ENCODE measurements around the gene CMIP.

The CMIP gene

GRCh38 chr16:81629034-81629802 lies 184.6 kb downstream of the CMIP start:
- DNase-seq: no peak

- no peak for DNase-seq
Observed at GRCh38 chr16:81629896-81630634, 185.5 kb downstream of the CMIP start.

DNA sequence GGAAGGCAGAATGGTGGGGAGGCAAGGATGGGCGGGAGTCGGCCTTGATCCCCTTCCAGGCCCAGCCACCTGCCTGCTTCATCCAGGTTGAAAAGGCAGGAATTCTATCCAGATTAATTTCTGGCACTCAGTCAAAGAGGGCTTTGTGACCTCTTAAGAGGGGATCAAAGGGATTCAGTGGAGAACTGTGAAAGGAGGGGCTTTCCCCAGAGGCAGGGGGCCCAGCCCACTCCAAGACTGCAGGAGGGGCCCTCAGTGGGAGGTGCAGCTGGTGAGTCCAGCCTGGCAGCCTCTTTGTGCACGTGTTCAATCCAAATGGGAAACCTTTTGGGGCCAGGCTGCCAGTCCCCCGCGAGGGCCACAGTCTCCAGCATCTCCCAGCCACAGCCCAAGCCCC lies 186.0 kb downstream of the CMIP start:
- no peak for DNase-seq

GRCh38 chr16:81632392-81633146 lies 188.0 kb downstream of the CMIP start:
- DNase-seq: peak; percentile 35

GRCh38 chr16:81633147-81633619 lies 188.6 kb downstream of the CMIP start:
- DNase-seq: no peak

DNA sequence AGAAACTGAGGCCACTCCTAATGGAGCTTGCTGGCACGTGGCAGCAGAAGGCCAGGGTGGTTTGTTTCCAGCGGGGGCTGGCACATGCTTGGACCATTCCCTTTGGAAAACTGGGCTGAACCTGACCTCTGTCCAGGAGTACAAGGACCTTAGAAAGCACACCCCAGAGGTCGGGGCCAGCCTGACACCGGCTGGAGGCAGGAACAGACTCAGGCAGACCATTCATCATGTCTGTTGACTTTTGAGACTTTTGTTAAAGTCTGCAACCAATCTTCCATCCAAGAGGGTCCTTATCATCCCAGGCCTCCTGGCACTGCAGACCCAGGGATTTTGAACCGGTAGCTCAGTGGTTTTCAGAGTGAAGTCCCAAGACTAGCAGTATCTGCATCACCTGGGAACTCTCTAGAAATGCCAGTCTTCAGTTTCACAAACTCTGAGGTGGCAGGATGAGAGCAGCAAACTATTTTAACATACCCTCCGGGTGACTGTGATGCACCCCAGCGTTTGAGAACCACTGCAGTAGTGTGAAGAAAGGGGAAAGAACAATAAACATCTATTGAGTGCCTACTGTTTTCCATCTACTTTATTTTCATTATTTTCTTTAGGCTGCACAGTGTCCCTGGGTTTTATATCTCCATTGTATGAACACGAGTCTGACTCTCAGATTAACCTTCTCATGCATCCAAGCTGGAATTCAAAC lies 189.2 kb downstream of the CMIP start:
- DNase-seq: peak; percentile 16

DNA sequence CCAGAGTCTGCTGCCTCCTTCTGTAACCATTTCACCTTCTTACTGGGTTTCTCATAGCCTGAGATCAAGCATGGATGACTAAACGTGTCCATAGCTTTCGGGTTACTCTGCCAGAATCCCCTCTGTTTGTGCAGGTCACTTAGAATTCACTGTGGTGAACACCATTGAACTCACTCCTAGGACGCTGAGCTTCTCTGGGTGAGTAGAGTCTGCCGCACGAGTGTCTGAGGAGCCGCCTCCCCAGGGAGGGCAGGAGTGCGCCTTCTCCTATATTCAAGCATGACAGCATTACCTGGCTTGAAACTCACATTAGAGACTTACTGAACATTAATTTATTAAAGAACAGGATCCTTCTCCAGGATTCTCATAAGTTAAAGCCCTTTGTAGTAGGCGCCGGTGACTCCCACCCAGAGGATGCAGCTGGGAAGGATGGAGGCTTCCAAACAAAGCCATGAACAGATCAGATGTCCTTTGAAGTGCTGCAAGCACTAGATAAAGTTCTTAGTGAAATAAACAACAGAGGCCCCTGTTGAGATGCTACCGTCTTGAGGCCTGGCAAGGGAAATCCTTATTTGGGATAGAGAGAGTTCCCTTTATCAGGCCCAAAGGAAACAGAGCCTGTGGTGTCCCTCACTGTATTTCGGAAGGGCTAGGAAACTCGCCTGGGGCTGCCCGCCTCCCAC lies 189.9 kb downstream of the CMIP start:
- peak; percentile 39 for DNase-seq

- DNase-seq: no peak
Observed at GRCh38 chr16:81635063-81635937, 190.7 kb downstream of the CMIP start.

DNA sequence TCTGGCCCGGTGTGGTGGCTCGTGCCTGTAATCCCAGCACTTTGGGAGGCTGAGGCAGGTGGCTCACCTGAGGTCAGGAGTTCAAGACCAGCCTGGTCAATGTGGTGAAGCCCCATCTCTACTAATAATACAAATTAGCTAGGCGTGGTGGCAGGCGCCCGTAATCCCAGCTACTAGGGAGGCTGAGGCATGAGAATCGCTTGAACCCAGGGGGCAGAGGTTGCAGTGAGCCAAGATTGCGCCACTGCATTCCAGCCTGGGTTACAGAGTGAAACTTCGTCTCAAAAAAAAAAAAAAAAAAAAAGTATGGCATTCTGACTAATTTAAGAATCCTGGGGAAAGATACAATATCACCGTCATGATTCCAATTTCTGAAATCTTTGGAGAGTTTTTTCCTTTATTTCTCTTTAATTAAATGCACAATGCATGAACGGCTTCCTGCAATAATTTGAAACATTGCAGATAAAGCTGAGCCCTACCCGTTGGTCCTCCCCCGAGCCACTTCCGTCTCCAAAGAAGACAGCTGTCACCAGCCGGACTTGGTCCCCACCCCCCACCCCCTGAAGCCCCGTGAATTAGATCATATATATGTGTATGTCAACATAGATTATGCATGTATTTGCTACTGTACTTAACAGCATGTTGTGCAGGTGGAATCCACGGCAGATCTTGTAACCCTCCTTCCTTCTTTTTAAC lies 191.8 kb downstream of the CMIP start:
- DNase-seq: peak; percentile 76

DNA sequence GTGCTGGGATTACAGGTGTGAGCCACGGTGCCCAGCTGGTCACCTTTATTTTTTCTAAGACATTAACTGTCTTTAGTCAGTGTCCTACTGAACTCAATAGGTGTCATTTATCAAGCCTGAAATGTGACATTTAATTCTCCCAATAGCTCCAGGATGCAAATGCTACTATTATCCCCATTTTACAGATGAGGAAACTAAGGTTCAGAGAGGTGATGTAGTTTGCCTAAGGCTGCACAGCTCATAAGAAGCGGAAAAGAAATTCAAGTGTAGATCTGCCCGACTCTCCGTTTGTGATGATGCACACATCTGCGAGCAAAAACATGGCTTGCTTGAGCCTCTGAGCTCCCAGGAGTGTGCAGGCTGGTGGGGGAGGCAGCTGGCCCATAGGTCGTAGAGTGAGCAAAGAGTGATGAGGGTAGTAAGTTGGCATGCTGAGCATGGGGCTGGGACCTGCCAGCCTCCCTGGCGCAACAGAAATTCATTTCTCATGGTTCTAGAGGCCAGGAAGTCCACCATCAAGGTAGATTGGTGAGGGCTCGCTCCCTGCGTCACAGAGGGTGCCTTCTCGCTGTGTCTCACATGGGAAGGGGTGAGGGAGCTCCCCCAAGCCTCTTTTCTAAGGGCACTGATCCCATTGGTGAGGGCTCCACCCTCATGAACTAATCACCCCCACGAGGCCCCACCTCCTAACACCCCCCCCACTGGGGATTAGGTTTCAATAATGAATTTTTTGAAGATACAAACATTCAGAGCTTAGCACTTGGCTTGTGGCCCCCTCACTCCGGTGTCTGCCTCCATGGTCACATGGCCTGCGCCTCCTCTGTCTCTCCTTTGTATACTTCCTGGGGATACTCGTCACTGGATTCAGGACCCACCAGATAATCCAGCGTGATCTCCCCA lies 193.0 kb downstream of the CMIP start:
- no peak for DNase-seq

DNA sequence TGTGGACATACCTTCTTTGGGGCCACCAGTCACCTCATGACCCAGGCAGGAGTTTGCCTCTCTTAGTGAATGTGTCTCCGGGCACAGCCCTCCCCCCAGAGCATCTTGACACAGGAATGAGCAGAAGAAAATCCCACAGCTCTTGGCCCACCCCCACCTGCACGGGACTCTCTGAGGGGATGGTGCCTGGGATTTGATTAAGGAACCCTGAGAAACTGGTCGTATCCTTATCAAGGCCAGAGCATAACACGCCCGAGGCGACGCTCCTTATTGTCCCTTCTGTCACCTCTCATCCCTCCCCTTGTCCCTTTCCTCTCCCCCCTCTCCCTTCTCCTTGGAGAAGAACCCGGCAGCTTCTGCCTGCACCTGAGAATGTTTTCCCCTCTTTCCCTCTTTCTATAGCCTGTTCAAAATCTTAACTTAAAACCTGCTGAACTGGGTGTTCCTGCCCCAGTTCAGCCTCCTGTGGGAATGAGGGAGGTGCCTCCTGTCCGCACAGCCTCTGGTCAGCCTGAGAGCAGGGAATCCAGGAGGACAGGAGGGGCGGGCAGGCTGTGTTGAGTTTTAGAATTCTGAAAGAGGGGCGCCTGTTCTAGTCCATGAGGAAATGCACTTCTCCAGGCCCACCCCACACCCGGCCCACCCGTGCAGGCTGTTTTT lies 193.8 kb downstream of the CMIP start:
- no peak for DNase-seq

- no peak for DNase-seq
Observed at GRCh38 chr16:81639348-81639747, 194.7 kb downstream of the CMIP start.

GRCh38 chr16:81639931-81640680 lies 195.5 kb downstream of the CMIP start:
- DNase-seq: no peak

- DNase-seq: no peak
Observed at GRCh38 chr16:81640681-81641070, 196.1 kb downstream of the CMIP start.

DNA sequence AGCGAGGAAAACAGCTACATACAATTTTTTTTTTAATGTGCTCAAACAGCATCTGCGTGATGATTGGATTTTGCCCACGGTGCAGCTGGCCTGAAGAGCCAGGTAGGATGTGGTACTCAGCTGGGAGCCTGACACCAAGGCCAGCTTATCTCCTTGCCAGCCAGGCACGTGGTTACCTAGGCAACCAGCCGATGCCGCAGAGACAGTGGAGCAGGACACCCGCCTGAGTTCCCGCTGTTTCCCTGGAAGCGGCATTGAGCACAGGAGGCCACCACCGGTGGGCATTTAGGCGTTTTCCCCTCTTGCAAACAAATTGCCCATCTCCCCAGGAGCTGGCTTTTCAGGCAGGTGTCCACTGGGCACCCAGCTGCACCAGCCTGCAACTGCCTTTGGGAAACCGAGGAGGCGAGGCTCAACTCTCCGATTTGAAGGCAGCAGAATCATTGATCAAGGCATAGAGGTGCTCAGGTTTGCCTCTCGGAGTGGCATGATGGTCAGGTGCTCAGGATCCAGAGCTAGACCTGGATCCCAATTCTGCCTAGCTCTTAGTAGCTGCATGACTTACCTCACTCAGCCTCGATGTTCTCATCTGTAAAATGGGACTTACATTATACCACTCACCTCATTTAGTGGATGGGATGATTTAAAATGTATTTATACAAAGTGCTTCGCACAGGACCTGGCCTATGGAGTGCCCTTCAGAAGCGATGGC lies 196.9 kb downstream of the CMIP start:
- DNase-seq: no peak

GRCh38 chr16:81642107-81642436 lies 197.5 kb downstream of the CMIP start:
- DNase-seq: no peak

DNA sequence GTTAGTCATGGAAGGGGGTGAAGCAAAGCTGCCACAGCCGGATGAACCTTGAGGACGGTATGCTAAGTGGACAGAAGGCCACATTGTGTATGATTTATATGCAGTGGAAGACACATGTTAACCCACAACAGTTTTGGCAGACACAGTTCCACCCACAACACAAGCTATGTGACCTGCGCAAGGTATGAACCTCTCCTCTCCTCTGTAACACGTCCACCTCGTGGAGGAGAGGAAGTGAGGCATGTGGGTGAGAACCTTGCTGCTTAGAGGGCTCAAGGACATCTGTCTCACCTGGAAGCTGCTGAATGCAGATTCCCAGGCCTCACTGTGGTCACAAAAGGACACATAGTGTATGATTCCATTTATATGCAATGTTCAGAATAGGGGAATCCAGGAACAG lies 198.3 kb downstream of the CMIP start:
- DNase-seq: no peak

DNA sequence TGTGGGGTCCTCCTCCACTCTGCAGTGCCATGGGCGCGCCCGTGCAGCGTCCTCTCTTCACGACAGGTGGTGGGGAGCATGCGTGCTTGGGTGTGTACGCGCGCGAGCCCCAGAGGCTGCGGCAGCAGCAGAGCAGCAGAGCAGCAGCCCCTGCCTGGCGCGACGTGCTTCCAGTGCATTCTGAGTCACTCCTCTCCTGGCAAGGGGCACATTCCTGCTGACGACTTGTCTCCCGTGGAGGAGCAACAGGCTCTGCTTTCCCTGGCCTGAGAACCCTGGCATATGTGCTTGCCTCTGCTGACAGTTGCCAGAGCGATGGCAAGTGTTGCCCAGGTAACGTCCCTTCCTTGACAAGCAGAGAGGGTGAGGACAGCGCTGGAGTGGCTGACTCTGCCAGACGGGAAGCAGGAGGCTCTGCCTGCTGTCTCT lies 200.7 kb downstream of the CMIP start:
- DNase-seq: no peak

All from OCI-M1 (cell line).